ENCODE data around the gene S100A1.
"Not testable (repeated sequence)": the region's sequence is repeated elsewhere in the genome, so short reads cannot be mapped to it uniquely, and the experiment has no call there.

Gene S100A1

GRCh38 chr1:153646672-153647345 lies 18.6 kb downstream of the S100A1 start:
- no peak for DNase-seq
- in situ Hi-C loops (cut with HindIII; ENCODE audit: low pct_ligation_motif_present, low pct_unique_long_range_greater_than_20kb, low sequenced_read_pairs): no loop called here

DNA sequence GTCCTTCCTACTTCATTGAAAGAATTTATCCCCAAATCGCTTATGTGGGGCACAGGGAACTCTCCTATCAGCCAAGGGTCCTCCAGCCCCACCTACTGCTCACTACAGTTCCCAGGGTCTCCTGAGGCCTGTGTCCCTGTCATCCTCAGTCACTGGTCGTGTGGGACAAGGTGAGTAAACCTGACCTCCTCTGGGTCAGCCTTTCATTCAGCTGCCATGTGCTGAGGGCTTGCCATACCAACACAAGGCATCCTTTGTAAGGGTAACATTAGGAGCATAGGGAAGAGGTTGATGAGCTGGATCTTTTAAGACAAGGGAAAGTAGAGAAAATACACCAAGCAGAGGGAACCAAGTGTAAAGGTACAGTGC lies 19.1 kb downstream of the S100A1 start:
- no peak for DNase-seq
- in situ Hi-C loops (cut with HindIII; ENCODE audit: low pct_ligation_motif_present, low pct_unique_long_range_greater_than_20kb, low sequenced_read_pairs): no loop called here

DNA sequence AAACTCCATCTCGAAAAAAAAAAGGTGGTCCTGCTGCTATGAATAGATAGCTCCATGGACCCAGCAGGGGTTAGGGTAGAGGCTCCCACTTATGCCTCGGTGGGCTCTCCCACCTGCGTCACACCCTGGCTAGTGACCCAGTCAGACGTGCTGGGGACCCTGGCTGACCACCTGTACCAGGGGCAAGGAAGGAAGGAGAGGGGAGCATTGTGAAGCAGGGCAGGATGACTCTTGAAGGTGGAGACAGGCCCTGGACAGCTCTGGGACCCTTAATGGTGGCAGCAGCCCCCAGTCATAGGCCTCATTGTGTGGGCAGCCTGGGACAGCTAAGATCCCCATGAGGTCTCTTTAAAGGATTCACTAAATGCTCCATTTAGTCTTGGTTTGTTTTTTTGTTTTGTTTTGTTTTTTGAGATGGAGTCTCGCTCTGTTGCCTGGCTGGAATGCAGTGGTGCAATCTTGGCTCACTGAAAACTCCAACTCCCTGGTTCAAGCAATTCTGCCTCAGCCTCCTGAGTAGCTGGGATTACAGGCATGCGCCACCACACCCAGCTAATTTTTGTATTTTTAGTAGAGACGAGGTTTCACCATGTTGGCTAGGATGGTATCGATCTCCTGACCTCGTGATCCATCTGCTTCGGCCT lies 19.9 kb downstream of the S100A1 start:
- in situ Hi-C loops (cut with HindIII; ENCODE audit: low pct_ligation_motif_present, low pct_unique_long_range_greater_than_20kb, low sequenced_read_pairs): no loop called here

DNA sequence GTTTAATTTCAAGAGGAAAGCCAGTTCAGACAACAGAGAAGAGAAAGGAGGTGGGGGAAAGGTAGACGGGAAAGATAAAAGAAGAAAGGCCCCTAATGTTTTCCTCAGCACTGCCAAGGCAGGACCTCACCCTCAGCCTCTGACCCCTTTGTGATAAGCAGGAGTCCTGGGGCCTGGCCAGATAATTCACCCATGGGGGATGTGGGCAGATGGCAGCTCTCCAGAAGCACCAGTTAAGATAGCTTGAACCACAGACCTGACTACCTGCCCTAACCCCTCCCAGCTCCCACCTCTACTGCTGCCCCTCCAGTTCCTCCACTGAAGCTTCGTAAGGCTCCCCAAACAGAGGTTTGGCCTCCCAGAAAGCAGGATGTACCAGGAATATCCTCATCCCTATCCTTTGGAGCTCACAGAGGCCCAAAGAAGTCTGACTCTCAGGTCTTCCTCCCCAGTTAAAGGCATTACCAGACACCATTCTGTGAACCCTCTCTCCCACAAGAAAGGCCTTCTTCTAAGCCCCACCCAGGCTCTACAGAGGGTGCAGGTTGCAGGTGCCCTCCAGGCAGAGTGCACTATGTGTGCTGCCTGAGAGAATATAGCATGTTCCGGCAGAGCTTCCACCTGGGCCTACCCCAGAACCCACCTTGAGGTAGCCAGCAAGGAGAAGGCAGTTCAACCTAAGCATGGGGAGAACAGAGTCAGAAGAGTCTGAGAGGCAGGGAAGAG lies 21.1 kb downstream of the S100A1 start:
- in situ Hi-C loops (cut with HindIII; ENCODE audit: low pct_ligation_motif_present, low pct_unique_long_range_greater_than_20kb, low sequenced_read_pairs): no loop called here

More for the DNA sequence above, 19.9 kb downstream of the S100A1 start:
- peak; percentile 37 for DNase-seq

DNA sequence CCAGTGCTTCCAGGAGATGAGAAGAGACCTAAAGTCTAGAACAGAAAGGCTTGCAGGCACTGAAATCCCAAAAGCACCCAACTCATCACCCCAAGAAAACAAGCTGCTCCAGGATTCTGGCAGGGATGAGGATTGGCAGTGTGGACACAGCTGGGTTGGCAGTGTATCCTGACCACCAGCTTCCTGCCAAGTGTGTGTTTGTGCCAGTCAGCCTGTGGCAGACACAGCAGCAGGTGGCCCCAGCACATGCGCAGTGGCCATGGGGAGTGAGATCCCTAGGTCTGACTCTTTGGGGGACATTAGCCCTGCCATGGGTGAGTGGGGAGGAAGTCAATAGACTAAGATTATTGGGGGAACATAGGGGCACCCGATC lies 21.6 kb downstream of the S100A1 start:
- no peak for DNase-seq
- in situ Hi-C loops (cut with HindIII; ENCODE audit: low pct_ligation_motif_present, low pct_unique_long_range_greater_than_20kb, low sequenced_read_pairs): no loop called here

More for the DNA sequence above, 21.1 kb downstream of the S100A1 start:
- DNase-seq: no peak

- in situ Hi-C loops (cut with HindIII; ENCODE audit: low pct_ligation_motif_present, low pct_unique_long_range_greater_than_20kb, low sequenced_read_pairs): no loop called here
- no peak for DNase-seq
Observed at GRCh38 chr1:153651771-153652170, 23.5 kb downstream of the S100A1 start.

DNA sequence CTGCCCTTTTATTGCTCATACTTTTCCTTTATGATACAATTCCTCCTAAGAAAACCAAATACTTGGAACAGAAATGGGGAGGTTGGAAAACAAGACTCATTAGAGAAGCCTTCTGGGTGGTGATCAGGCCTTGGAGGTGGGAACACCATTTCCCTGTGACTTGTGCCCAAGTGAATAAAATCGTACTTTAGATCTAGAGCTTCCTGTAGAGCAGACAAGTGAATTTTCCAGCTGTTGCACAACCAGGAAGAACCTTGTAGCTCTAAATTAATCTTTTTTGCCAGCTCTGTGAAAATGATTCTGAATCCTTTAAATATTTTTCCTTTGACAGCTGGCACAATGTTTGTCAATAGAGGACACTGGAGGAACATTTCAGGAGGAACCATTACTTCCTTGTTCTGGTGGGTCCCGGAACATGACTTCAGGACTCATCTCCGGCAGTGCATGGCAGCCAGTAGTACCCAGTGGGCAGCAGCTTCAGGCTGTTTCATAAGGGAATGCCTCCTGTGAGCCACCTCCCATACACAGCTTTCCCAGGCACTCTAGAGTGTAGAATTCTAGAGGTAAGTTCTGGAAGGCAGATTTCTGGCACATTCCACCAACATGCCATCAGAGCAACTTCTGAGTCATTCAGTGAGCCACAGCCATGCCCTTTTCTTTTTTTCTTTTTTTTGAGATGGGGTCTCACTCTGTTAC lies 24.7 kb downstream of the S100A1 start:
- peak; percentile 44 for DNase-seq
- in situ Hi-C loops (cut with HindIII; ENCODE audit: low pct_ligation_motif_present, low pct_unique_long_range_greater_than_20kb, low sequenced_read_pairs): no loop called here

DNA sequence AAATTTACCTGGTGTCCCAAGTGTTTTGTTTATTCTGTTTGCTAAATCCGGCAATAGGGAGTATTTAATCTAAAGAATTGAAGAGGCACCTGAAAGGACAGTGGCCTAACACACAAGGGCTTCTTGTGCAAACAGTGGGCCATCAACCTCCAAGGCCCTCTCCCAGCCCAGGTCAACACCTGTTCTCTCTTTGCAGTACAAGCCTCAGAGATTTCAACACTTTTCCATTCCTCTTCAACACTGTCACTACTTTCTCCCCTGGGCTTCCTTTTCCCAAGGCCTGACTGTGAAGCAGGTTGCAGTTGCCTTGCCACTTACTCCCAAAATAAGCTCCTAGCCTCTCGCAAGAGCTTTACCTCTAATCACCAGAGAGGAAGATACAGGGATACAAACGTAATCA lies 27.1 kb downstream of the S100A1 start:
- in situ Hi-C loops (cut with HindIII; ENCODE audit: low pct_ligation_motif_present, low pct_unique_long_range_greater_than_20kb, low sequenced_read_pairs): no loop called here
- DNase-seq: no peak

- in situ Hi-C loops (cut with HindIII; ENCODE audit: low pct_ligation_motif_present, low pct_unique_long_range_greater_than_20kb, low sequenced_read_pairs): no loop called here
Observed at GRCh38 chr1:153658400-153659174, 30.4 kb downstream of the S100A1 start, which contains the start of gene SNAPIN. SNAPIN (plus strand) TSS chr1:153658703; CDS start chr1:153658744, 41 bp downstream.

GRCh38 chr1:153659175-153659534 lies 30.9 kb downstream of the S100A1 start:
- DNase-seq: no peak
- in situ Hi-C loops (cut with HindIII; ENCODE audit: low pct_ligation_motif_present, low pct_unique_long_range_greater_than_20kb, low sequenced_read_pairs): no loop called here

More at GRCh38 chr1:153658400-153659174, 30.4 kb downstream of the S100A1 start, which contains the start of gene SNAPIN:
- peak; percentile 90 for DNase-seq

DNA sequence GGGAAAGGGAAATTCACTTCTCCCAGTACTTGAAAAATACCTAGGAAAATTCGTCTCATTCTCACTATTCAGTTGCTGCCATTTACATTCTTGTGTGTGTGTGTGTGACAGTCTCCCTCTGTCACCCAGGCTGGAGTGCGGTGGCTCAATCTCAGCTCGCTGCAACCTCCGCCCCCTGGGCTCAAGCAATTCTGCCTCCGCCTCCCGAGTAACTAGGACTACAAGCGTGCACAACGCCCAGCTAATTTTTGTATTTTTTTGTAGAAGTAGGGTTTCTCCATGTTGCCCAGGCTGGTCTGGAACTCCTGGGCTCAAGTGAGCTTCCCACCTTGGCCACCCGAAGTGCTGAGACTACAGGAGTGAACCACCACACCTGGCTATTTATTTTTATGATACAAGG lies 31.4 kb downstream of the S100A1 start:
- no peak for DNase-seq
- in situ Hi-C loops (cut with HindIII; ENCODE audit: low pct_ligation_motif_present, low pct_unique_long_range_greater_than_20kb, low sequenced_read_pairs): no loop called here

- in situ Hi-C loops (cut with HindIII; ENCODE audit: low pct_ligation_motif_present, low pct_unique_long_range_greater_than_20kb, low sequenced_read_pairs): no loop called here
- DNase-seq: no peak
Observed at GRCh38 chr1:153661111-153661708, 33.0 kb downstream of the S100A1 start.

- in situ Hi-C loops (cut with HindIII; ENCODE audit: low pct_ligation_motif_present, low pct_unique_long_range_greater_than_20kb, low sequenced_read_pairs): no loop called here
Observed at GRCh38 chr1:153662269-153662668, 34.0 kb downstream of the S100A1 start.

DNA sequence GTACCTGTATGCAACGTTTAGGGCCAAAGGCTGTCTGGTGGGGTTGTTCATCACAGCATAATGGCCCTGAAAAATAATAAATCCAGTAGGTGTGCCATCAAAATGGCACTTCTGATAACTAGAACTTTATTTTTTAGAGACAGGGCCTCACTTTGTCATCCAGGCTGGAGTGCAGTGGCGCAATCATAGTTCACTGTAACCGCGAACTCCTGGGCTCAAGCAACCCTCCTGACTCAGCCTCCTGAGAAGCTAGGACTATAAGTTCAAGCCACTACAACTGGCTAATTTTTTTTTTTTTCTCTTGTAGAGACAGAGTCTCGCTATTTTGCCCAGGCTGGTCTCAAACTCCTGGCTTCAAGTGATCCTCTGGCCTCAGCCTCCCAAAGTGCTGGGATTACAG lies 35.0 kb downstream of the S100A1 start:
- DNase-seq: no peak
- in situ Hi-C loops (cut with HindIII; ENCODE audit: low pct_ligation_motif_present, low pct_unique_long_range_greater_than_20kb, low sequenced_read_pairs): no loop called here

More at GRCh38 chr1:153662269-153662668, 34.0 kb downstream of the S100A1 start:
- DNase-seq: no peak

GRCh38 chr1:153667439-153667838 lies 39.2 kb downstream of the S100A1 start:
- in situ Hi-C loops (cut with HindIII; ENCODE audit: low pct_ligation_motif_present, low pct_unique_long_range_greater_than_20kb, low sequenced_read_pairs): no loop called here
- DNase-seq: no peak

DNA sequence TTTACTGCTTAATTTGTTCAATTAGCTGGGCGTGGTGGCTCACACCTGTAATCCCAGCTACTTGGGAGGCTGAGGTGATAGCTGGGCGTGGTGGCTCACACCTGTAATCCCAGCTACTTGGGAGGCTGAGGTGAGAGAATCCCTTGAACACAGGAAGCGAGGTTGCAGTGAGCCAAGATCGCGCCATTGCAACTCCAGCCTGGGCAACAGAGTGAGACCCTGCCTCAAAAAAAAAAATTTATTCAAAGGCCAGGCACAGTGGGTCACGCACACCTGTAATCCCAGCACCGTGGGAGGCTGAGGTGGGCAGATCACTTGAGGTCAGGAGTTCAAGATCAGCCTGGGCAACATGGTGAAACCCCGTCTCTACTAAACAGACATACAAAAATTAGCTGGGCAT lies 40.4 kb downstream of the S100A1 start:
- DNase-seq; in situ Hi-C loops (cut with HindIII; ENCODE audit: low pct_ligation_motif_present, low pct_unique_long_range_greater_than_20kb, low sequenced_read_pairs): not testable (repeated sequence)

- in situ Hi-C loops (cut with HindIII; ENCODE audit: low pct_ligation_motif_present, low pct_unique_long_range_greater_than_20kb, low sequenced_read_pairs): no loop called here
- DNase-seq: peak; percentile 53
Observed at GRCh38 chr1:153669606-153670005, 41.4 kb downstream of the S100A1 start.

DNA sequence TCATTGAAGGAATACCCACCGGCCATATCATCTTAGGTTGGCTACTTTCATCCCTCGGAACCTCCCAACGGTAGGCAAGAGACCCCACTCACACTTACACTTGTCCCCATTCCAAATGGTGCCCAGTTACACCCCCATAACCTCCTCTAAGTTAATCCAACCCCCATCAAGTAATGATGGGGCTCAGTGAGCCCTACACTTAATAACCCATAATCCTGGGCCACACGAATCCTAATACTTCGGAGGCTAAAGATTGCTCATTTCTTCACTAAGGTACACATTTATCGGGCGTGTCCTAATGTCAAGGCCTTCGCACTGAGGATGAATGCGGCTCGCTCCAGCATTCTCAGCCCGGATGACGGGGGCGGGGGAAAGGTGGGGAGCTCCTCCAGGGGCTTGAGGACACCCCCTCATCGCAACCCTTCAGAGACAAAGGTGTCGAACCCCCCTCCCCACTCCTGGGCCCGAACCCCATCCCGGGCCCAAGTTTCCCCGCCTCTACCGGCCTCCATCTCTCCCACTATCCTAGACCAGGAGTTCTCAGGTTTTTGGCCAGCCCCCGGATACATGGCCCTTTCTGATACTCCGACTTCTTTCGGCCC lies 42.1 kb downstream of the S100A1 start:
- DNase-seq: no peak
- in situ Hi-C loops (cut with HindIII; ENCODE audit: low pct_ligation_motif_present, low pct_unique_long_range_greater_than_20kb, low sequenced_read_pairs): no loop called here

Data from ACHN (cell line).